Measurements from ENCODE around the gene TIMELESS. TPM values are rescaled to one million over a fixed set of nuclear protein-coding genes. Genes with fewer than 3 reads are reported as not detected.

Gene TIMELESS
- total RNA-seq, 1 experiment from 2014 or later: 47.0 TPM

GRCh38 chr12:56414401-56414800, 34.8 kb downstream of the TIMELESS start (continued):
- TF ChIP-seq FOSL1 (IDR thresholded peaks at IDR 0.05; ENCODE audit: low read depth): no peak
- TF ChIP-seq EGR1 (IDR thresholded peaks at IDR 0.05; ENCODE audit: low read depth): no peak

DNA sequence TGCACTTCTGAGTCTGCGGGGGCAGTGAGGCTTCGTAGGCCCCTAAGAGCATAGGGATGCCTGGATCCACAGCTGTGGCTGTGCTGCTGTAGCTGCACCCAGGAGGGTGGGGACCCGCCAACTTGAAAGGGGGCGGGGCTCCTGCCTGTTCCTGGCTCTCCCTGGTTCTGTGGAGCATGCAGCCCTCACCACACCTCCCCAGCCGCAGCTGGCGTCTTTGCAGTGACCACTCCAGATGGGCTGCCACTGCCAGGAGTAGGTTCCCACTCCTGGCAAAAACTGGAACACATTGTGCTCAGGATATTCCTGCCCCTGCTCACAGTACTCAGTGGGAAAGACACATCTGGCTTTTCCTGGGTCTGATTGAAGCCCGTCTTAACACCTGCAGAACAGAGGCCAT, 35.8 kb downstream of the TIMELESS start:
- Histone ChIP-seq H3K79me2 (ENCODE audit: insufficient read depth, low read length) (no peaks in the 10 kb centered on the region), H3K4me1 (ENCODE audit: control insufficient read depth in 1 of 2, insufficient read depth in 2 of 2, low read length in 2 of 2) (no peaks in the 10 kb centered on the region), H3K27me3 (ENCODE audit: insufficient read depth, low read length) (no peaks in the 10 kb centered on the region), H3K9me3 (ENCODE audit: control insufficient read depth in 1 of 2, insufficient read depth in 1 of 2, low read depth in 1 of 2, low read length in 2 of 2) (no peaks in the 10 kb centered on the region), H3K4me3 (replicated peaks in 1 of 2; ENCODE audit: low read depth in 1 of 2, low read length in 2 of 2) (no peak overlapping the region), H3K9ac (ENCODE audit: low read length) (no peak overlapping the region), H3K27ac (ENCODE audit: low read depth, low read length) (no peak overlapping the region), H4K20me1 (ENCODE audit: insufficient read depth) (no peaks in the 10 kb centered on the region), H2AFZ (ENCODE audit: low read depth, low read length, poor library complexity, severe bottlenecking) (no peak overlapping the region), H3K4me2 (ENCODE audit: low read length) (no peak overlapping the region), H3K36me3 (ENCODE audit: control insufficient read depth in 1 of 2, insufficient read depth in 2 of 2, low read length in 2 of 2) (peaks cover 7 to 19% of the 10 kb centered on the region in 2 experiments; a peak in 3 of 4 replicates), H3K9me2 (ENCODE audit: insufficient read depth) (no peaks in the 10 kb centered on the region)
- intact Hi-C loops (cut with micrococcal nuclease): no loop called here
- ChIA-PET CTCF (no interaction called here), RAD21 (ENCODE audit: low non-redundant PET in 1 of 2, low total read pairs in 2 of 2, uncharacterized antibody in 2 of 2, unreplicated experiment in 2 of 2) (no interaction called here), POLR2A (no interaction called here)
- BruUV-seq (replicated peaks): no TSS peak
- ATAC-seq (0 out of 2 replicates have a peak, but pooled peaks have one; percentile 33), DNase-seq (ENCODE audit: low read depth, low spot score) (no peak)
- TF ChIP-seq EZH2 (IDR thresholded peaks at IDR 0.05) (no peak), ZBTB33 (IDR thresholded peaks at IDR 0.05; ENCODE audit: extremely low read depth, insufficient replicate concordance, low read length) (no peak), RAD21 (IDR thresholded peaks at IDR 0.05; ENCODE audit: low read depth) (no peak), REST (IDR thresholded peaks at IDR 0.05; ENCODE audit: low read depth) (no peak)

Data from HCT116 (cell line).